AG09309 (cell line): ENCODE results near the gene KISS1R.

Experiments
- DNase-seq: peaks from one replicate; pipeline ENCODE4 v3.0.0-alpha.2; 2010; ENCODE audit warnings: low read depth
- H3K4me3 ChIP-seq: 2 replicates; pipeline ENCODE4 v1.5.1; 2011; ENCODE audit warnings: mild to moderate bottlenecking, low read depth, low read length, moderate library complexity; ENCODE audit not compliant: control insufficient read depth
- TF ChIP-seq, protein P1 (sequence below): IDR thresholded peaks from 2 replicates; pipeline ENCODE4 v1.5.1; 2011; ENCODE audit warnings: mild to moderate bottlenecking, low read depth, low read length, inconsistent platforms; ENCODE audit not compliant: insufficient read depth, control insufficient read depth; ENCODE audit errors: missing control alignments

KISS1R gene

DNA sequence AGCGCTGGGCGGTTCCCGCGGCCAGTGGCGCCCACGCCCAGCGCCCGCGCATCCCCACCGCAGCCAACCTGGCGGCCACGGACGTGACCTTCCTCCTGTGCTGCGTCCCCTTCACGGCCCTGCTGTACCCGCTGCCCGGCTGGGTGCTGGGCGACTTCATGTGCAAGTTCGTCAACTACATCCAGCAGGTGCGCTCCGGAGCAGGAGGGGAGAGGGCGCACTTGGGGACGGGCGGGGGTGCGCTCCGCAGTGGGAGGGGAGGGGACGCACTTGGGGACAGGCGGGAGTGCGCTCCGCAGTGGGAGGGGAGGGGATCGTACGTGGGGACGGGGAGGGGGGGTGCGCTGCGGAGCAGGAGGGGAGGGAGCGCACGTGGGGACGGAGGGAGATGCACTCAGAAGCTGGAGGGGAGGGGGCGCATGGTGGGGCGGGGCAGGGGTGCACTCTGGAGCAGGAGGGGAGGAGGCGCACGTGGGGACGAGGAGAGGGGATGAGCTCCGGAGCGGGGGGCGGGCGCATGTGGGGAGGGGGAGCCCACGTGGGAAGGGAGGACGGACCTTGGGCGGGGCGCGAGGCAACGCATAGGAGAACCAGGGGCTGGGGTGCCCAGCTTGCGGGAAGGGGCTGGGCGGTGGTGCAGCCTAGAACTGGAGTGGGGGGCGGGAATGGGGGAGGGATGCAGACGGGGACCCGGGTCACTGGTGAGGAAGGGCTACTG lies 1.5 kb downstream of the KISS1R start:
- no peak overlapping the region for H3K4me3 ChIP-seq
- TF ChIP-seq, protein P1, sequence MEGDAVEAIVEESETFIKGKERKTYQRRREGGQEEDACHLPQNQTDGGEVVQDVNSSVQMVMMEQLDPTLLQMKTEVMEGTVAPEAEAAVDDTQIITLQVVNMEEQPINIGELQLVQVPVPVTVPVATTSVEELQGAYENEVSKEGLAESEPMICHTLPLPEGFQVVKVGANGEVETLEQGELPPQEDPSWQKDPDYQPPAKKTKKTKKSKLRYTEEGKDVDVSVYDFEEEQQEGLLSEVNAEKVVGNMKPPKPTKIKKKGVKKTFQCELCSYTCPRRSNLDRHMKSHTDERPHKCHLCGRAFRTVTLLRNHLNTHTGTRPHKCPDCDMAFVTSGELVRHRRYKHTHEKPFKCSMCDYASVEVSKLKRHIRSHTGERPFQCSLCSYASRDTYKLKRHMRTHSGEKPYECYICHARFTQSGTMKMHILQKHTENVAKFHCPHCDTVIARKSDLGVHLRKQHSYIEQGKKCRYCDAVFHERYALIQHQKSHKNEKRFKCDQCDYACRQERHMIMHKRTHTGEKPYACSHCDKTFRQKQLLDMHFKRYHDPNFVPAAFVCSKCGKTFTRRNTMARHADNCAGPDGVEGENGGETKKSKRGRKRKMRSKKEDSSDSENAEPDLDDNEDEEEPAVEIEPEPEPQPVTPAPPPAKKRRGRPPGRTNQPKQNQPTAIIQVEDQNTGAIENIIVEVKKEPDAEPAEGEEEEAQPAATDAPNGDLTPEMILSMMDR: no peak
- no peak for DNase-seq

DNA sequence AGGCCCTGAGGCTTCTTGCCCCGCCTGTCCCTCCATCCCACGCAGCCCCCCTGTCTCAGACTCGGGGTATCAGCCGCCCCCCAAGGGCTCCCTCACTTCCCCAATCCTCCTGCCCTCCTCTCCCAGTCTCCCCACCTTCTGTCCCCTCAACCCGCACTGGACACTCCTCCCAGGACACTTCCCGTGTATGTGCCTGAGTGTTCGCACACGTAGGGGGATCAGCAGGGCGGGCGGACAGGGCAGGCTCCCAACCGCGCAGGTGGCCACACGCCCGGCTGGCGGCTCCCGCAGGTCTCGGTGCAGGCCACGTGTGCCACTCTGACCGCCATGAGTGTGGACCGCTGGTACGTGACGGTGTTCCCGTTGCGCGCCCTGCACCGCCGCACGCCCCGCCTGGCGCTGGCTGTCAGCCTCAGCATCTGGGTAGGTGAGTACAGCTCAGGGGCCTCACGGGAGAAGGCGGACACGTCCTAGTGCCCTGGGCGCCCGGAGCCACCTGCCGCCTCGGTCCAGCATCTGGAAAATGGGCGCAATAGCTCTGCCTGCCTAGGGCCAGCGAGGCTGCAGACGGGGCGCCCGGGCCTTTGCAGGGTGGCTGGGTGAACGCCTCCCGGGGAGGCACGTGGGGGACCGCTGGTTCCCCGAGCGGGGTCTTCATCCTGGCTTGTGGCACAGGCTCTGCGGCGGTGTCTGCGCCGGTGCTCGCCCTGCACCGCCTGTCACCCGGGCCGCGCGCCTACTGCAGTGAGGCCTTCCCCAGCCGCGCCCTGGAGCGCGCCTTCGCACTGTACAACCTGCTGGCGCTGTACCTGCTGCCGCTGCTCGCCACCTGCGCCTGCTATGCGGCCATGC lies 2.3 kb downstream of the KISS1R start:
- no peak overlapping the region for H3K4me3 ChIP-seq
- no peak for DNase-seq
- TF ChIP-seq, protein P1: no peak

DNA sequence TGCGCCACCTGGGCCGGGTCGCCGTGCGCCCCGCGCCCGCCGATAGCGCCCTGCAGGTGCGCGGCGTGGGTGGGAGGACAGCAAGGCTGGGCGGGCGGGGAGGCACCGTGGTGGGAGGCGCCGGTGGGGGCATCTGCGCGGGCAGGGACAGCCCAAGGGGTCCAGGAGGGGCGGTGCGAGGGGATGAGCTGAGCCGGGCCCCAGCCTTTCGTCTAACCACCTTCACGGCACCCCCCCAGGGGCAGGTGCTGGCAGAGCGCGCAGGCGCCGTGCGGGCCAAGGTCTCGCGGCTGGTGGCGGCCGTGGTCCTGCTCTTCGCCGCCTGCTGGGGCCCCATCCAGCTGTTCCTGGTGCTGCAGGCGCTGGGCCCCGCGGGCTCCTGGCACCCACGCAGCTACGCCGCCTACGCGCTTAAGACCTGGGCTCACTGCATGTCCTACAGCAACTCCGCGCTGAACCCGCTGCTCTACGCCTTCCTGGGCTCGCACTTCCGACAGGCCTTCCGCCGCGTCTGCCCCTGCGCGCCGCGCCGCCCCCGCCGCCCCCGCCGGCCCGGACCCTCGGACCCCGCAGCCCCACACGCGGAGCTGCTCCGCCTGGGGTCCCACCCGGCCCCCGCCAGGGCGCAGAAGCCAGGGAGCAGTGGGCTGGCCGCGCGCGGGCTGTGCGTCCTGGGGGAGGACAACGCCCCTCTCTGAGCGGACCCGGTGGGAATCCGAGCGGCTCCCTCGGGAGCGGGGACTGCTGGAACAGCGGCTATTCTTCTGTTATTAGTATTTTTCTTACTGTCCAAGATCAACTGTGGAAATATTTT lies 3.1 kb downstream of the KISS1R start:
- H3K4me3 ChIP-seq: no peak overlapping the region; the same call in 1 of the 2 replicates
- no peak for DNase-seq
- TF ChIP-seq, protein P1: no peak

DNA sequence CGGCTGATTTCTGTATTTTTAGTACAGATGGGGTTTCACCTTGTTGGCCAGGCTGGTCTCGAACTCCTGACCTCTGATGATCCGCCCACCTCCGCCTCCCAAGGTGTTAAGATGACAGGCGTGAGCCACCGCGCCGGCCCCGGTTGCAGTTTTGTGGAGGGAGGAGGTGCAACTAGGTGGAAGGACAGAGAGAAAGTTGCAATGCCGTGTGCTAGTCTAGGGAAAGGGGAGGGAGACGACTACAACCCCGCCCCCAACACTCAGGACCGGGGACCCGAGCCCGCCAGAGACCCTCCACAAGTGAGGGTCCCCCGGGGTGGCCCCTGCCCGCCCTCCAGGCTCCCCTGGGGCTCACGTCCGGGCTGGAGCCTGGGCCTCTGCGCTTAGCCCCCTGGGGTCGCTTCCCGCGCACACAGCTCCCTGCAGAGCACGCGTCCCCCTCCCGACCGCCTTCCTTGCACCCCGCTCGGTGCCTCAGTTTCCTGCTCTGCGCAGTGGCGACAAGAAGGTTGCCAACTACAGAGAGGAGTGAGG lies 7.5 kb downstream of the KISS1R start:
- H3K4me3 ChIP-seq: peak overlapping the region; percentile 67
- DNase-seq: no peak
- TF ChIP-seq, protein P1: no peak

DNA sequence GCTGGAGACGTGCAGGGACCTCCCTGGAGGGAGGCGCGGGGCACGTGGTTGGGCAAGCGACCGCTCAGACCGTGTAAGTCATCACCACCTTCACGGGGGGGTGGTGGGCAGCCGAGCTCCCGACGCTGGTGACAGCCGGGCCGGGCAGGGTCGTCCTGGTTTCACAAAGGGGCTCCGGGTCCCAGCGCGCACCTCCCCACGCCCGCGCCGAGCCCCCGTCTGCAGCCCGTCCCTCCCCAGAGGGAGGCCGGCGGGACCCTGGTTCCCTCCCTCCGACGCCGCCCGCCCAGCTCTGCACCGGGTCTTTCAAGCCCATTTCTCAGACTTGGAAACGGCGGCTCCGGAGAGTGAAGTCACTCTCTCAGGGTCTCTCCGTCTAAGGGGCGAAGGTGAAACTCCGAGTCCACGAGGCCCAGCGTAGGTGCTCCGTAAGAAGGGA lies 8.0 kb downstream of the KISS1R start:
- DNase-seq: no peak
- H3K4me3 ChIP-seq: peak overlapping the region; percentile 67
- TF ChIP-seq, protein P1: no peak
